Effector CD4-positive, alpha-beta T cell (primary cell): Measurements from ENCODE around the gene CNTN1. TPM values are rescaled to one million over a fixed set of nuclear protein-coding genes. Genes with fewer than 3 reads are reported as not detected.

Source experiments
- DNase-seq: peaks from one replicate; pipeline ENCODE4 v3.0.0-alpha.2; 2020
- total RNA-seq: gene quantifications from one replicate; lab custom pipeline; 2026; lab: John Stamatoyannopoulos, UW

Gene CNTN1
- not detected for total RNA-seq

DNA sequence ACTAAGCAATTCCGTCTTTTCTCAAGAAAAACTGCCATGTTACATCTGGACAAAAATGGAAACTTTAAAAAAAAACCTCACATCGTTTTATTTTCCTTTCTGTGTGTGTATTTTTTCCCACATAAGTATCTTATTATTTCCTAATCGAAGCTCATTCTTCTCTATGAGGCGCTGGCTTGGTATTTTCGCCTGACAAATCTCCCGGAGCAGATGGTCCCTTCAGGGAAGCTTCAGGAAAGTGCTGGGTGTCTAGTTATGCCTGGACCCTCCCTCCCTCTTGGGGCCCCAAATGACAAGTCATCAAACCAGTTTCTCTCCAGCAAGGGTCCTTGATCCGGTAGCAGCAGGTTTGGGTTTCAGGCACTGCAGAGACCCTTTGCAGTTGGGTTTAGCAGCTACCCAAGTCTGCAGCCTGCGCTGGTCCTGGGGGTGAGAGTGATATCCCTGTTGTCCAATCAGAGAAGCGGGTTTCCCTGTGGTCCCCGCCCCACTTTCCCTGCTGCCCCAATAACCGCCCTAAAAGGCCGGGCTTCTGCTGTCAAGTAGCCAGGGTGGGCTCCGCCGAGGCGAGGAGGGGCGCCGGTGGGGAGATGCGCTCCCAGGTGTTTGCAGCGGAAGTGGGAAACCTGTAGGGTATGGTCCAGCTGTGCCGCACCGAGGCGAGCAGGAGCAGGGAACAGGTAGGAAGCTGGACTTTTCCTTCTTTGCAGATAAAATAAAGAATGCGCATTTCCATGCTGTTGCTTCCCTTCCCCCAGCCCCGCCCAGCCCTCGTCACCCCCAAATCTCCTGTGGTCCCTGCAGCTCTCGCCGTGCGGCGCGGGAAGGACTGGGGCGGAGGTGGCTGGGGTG lies at the start of gene CNTN1:
Gene CNTN1, plus strand, starts transcription at position 527 of the 852 bp plus-strand sequence.
- no peak for DNase-seq

- no peak for DNase-seq
These were observed 48.7 kb upstream of the CNTN1 start for GRCh38 chr12:40643506-40643905.

DNA sequence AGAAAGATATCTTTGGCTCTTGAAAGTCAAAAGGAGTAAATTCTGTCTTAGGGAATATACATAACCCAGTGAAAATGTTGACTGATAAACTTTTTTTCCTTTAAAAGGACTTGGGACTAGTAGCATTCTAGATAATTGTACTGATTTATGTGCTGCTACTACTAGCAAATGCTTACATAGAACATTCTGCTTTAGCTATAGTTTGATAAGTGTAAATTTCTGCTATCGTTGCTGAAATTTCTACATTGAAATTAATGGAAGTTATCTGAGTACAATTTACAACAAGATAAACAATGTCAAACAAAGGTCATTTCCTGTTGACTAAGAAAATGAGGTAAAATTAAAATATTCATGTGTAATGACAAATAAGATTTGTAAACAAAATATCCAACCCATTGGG lies 48.3 kb upstream of the CNTN1 start:
- no peak for DNase-seq

DNA sequence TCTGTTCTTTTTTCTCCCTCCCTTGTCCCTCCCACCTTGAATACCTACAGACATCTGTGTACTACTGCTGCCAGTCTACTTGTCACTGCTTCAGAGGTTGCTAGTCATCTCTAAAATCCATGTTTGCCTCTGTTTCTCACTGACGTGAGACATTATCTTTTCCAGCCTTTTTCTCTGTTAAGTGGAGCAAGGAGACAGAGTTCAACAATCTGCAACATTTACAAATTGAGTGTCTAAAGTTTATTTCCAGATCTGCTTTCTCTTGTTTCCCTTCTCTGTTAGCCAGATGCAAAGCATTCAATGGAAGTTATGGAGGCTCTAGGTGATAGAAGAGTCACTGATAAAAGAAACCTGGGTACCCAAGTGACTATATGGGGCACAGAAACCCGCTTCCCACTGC lies 47.5 kb upstream of the CNTN1 start:
- no peak for DNase-seq

GRCh38 chr12:40645361-40645760 lies 46.9 kb upstream of the CNTN1 start:
- no peak for DNase-seq

DNA sequence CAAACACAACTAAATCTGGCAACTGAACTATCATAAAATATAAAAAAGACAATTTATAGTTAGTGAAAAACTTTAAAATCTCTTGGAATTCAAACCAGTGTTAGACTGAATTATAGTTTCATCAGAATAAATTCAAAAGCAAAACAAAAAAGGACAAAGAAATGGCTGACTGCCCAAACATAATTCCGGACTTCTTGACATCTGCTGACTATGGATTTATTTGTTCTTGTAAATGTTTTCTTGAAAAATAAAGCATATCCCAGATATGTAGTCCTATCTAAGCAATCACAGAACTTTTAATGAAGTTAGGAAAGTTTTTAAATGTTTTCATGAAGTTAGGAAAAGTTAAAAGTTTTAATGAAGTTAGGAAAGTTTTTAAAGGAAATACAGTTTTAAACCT lies 45.8 kb upstream of the CNTN1 start:
- no peak for DNase-seq

DNA sequence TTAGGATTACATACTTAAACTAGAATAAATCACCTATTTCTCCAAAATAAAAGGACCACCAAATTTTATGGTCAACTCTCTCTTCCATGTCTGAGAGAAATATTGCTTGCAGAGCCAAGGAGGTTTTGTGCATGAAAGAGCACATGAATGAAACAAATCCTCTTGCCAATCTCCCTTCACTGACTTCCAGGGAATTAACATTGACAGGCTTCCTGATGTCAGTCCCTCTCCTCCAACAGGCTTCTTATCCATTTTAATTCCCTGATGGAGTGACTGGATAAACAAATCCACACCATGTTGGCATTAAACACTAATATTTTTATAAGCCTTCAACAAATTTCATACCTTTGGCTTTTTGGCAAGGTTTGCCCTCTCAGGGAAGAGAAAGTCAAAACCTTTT lies 45.3 kb upstream of the CNTN1 start:
- DNase-seq, result no peak

- DNase-seq, result no peak
These were observed 44.6 kb upstream of the CNTN1 start for GRCh38 chr12:40647651-40648050.

GRCh38 chr12:40648519-40648918 lies 43.7 kb upstream of the CNTN1 start:
- no peak for DNase-seq

GRCh38 chr12:40650038-40650704 lies 42.1 kb upstream of the CNTN1 start:
- no peak for DNase-seq

- no peak for DNase-seq
These were observed 36.8 kb upstream of the CNTN1 start for GRCh38 chr12:40655451-40655850.

DNA sequence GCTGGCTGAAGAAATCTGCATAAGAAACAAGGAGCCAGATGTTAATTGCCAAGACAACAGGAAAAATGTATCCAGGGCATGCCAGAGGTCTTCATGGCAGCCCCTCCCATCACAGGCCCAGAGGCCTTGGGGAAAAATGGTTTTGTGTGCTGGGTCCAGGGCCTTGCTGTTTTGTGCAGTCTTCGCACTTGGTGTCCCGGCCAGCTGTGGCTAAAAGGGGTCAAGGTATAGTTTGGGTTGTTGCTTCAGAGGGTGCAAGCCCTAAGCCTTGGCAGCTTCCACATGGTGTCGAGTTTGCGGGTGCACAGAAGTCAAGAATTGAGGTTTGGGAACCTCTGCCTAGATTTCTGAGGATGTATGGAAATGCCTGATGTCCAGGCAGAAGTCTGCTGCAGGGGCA lies 29.9 kb upstream of the CNTN1 start:
- DNase-seq, result no peak

DNA sequence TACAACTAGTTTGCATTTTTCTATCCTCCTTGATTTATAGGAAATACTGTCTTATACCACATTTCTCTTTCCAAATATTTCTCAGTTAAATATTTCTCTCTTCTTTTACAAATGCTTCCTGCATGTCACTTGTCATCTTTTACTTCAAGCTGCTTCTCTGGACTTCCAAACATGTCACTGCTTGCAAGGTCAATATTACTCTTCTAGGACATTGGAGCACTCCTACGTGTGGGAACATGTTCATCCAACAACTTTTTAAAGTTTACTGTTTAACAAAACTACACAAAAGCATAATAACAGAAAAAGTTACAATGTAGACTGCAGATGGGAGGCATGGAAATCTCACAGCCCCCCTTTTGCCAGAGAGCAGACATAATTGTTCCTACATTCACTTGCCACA lies 28.5 kb upstream of the CNTN1 start:
- DNase-seq, result no peak

- DNase-seq, result no peak
These were observed 24.1 kb upstream of the CNTN1 start for GRCh38 chr12:40668099-40668529.

DNA sequence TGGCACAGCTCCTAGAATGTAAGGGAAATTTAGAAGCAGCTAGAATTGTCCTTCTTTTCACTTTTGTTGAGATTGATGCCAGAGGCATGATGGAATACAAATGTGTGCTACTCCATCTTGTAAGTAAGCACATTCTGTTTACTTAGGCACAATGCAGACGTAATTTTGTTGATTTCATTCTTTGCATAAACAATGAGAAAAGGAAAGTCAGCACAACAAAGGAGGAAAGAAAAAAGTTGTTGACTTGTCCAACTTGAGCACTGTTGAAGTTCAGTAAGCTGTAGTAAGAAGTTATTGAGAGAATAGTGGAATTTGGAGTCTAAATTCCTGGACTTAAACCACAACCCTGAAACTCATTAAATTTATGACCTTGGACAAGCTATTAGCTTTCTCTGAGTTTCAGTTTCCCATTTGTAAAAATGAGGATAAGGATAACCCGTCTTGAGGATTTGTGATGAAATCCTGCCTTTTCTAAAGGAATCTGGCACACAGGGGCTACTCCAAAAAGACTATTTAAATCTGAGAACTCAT lies 19.4 kb upstream of the CNTN1 start:
- DNase-seq, result no peak

- DNase-seq, result no peak
These were observed 11.1 kb upstream of the CNTN1 start for GRCh38 chr12:40681148-40681547.

DNA sequence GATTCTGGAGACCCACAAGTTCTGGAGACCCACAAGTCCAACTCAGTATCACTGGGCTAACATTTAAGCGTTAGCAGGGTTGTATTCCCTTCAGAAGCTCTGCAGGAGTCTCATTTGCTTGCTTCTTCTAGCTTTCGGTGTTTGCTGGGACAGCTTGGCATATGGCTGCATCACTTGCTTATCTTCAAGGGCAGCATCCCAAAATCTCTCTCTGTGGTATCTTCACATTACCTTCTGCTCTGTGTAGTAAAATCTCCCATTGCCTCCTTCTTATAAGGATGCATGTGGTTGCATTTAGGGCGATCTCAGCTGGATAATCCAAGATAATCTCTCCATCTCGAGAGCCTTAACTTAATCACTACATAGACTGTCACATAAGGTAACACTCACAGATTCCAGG lies 7.3 kb upstream of the CNTN1 start:
- DNase-seq, result no peak

DNA sequence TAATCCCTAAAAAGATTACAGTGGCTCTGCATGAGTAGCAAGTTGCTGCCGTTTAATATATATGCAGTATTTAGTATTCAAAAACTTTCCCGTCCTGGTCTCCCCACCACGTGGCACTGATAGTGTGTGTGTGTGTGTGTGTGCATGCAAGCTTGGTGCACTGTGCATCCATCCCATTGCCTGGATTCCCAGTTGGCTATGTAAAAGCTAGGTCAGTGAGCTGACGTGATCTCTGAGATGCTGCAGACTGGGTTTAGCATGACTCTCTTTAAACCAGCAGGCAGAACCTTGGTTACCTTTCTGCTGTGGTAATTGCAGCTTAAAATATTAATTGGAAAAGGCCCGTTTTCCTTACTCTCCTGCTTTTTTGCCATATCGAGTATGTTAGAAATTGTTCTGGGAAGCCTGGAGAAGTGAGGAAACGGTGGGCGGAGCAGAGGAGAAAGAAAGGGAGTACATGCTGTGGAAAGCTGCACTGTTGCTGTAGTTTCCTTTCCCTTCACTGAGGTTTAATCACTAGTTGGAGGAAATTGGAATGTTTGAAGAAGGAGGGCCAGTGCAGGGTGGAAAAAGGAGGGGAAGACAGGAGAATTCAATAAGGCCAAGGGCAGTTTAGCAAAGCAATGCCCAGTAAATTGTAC lies 4.0 kb upstream of the CNTN1 start:
- no peak for DNase-seq

DNA sequence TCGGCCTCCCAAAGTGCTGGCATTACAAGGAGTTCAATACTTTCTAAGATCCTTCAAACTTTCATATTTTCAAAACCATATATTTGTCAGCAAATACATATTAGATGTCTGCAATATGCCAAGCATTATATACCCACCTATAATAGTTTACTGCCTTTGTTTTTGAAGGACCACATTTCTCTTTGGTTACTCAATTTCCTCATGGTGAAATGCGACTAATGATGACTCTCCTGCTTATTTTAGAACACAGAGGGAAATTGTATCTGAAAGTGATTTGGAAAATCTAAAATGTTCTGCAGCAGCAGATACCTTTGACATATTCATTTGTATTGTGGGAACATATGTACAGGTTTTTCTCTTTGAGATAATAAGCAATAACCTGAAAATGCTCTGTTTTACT lies 2.7 kb upstream of the CNTN1 start:
- DNase-seq, result no peak

DNA sequence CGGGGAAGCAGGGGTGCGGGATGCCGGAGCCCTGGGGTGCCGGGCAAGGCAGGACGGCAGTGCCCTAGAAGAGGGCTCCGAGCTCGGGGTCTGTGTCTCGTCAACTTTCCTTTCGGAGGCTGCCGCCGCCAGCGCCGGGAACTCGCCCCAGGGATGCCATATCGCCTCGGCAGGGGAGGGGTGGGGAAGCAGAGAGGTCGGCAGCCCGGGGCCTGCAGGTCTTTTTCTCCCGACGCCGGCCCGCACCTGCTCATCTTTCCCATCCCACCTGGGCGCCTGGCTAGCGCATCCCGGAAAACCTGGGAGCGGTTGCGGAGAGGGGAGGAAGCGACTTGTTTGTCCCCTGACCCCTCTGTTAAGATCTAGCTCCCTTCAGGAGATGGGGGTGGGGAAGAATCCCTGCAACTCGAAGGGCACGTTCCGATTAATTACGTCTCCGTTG lies 547 bp downstream of the CNTN1 start:
- DNase-seq, result no peak

DNA sequence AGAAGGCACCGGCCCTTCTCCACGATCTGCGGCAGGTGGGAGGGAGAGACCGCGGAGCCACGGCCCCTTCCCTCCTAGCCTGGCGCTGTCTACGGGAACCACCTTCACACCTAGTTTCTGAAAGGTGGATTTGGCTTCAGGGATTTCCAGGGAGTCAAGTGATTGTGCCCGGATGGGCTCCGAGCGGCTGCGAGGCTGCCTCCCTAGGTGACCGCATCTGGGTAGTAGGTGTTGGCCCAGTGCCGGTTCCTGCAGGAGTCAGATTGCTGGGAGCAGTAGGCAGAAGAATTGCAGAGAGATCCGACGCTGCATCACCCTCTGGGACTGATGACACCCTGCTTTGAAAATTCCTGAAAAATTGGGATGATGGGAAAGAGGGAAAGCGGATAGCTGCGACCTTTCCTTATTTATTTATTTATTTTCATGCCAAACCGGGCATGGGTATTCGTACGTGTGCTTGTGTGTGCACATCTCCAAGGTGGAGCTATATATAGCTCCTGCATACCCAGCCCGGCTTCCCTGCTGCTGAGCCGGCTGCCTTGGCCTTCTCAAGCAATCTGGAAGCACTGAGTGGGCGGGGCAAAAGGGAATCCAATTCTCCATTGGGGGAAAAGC lies 1.1 kb downstream of the CNTN1 start:
- no peak for DNase-seq

- no peak for DNase-seq
These were observed 5.5 kb downstream of the CNTN1 start for GRCh38 chr12:40697566-40698259.
